ENCODE data around the gene NCKIPSD.
A peak's percentile ranks its signal among the peaks of the same experiment; 100 is the strongest.

NCKIPSD gene

DNA sequence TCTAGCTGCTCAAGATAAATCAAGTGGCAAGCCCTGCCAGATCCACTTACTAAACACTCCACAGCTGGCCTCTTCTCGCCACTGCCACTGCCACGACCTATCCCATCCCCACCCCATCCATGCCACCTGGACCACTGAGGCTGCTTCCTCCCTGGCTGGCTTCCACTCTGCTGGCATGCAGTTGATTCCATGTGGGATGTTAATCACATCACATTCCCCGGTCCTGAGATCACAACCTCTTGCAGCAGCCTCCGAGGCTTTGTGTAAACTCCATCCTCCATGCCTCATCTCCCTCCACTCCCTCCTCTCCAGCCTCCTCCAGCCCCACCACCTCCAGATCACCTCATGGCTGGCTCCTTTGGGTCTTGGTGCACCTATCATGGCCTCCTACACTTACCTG is 7.7 kb downstream of the NCKIPSD start:
- H3K4me1 ChIP-seq (ENCODE audit: insufficient read depth, poor library complexity, severe bottlenecking): peaks cover 2% of the 10 kb centered on the region
- no peak overlapping the region for H3K27ac ChIP-seq (ENCODE audit: poor library complexity, severe bottlenecking)
- no peak overlapping the region for H3K4me3 ChIP-seq (ENCODE audit: severe bottlenecking)
- no peaks in the 10 kb centered on the region for H3K27me3 ChIP-seq (ENCODE audit: insufficient read depth, poor library complexity, severe bottlenecking)
- TF ChIP-seq CTCF (IDR thresholded peaks at IDR 0.05; ENCODE audit: poor library complexity, severe bottlenecking): no peak
- peaks cover 72% of the 10 kb centered on the region for H3K36me3 ChIP-seq (ENCODE audit: low read depth)
- no peaks in the 10 kb centered on the region for H3K9me3 ChIP-seq (ENCODE audit: severe bottlenecking)
- DNase-seq (ENCODE audit: low spot score): no peak
- ATAC-seq (ENCODE audit: low read depth): no peak

DNA sequence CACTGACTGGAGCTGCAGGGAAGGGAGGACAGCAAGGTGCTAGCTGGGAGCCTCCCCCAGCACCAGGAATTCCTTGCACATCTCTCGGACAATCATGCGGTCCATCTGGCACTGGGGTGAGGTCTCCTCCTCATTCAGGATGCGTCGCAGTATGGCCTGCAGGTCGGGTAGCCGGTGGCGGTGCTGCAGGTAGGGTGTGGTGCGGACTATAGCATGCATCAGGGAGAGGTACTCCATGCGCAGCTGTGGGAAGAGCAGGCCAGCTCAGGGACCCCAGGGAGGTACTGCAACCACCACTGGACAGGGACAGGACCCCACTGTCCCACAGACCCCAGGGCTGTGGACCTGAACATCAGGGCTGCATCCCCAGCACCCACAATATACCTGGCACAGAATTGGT is 11.2 kb downstream of the NCKIPSD start:
- Histone ChIP-seq H3K27ac (ENCODE audit: poor library complexity, severe bottlenecking) (no peak overlapping the region), H3K36me3 (ENCODE audit: low read depth) (peaks cover 48% of the 10 kb centered on the region)

GRCh38 chr3:48672522-48672921 is 13.2 kb downstream of the NCKIPSD start:
- Histone ChIP-seq H3K9me3 (ENCODE audit: severe bottlenecking) (no peaks in the 10 kb centered on the region), H3K27ac (ENCODE audit: poor library complexity, severe bottlenecking) (no peak overlapping the region), H3K4me1 (ENCODE audit: insufficient read depth, poor library complexity, severe bottlenecking) (no peaks in the 10 kb centered on the region), H3K27me3 (ENCODE audit: insufficient read depth, poor library complexity, severe bottlenecking) (no peaks in the 10 kb centered on the region), H3K4me3 (ENCODE audit: severe bottlenecking) (no peak overlapping the region), H3K36me3 (ENCODE audit: low read depth) (peaks cover 30% of the 10 kb centered on the region)
- ATAC-seq (ENCODE audit: low read depth) (no peak), DNase-seq (ENCODE audit: low spot score) (no peak)
- TF ChIP-seq CTCF (IDR thresholded peaks at IDR 0.05; ENCODE audit: poor library complexity, severe bottlenecking): no peak

More for the DNA sequence above, 11.2 kb downstream of the NCKIPSD start:
- H3K9me3 ChIP-seq (ENCODE audit: severe bottlenecking): no peaks in the 10 kb centered on the region
- no peak overlapping the region for H3K4me3 ChIP-seq (ENCODE audit: severe bottlenecking)
- ATAC-seq (ENCODE audit: low read depth) (peak; percentile 14; the same call in 1 of the 3 replicates), DNase-seq (ENCODE audit: low spot score) (peak; percentile 51)
- no peaks in the 10 kb centered on the region for H3K4me1 ChIP-seq (ENCODE audit: insufficient read depth, poor library complexity, severe bottlenecking)
- no peak for TF ChIP-seq CTCF (IDR thresholded peaks at IDR 0.05; ENCODE audit: poor library complexity, severe bottlenecking)
- H3K27me3 ChIP-seq (ENCODE audit: insufficient read depth, poor library complexity, severe bottlenecking): no peaks in the 10 kb centered on the region

DNA sequence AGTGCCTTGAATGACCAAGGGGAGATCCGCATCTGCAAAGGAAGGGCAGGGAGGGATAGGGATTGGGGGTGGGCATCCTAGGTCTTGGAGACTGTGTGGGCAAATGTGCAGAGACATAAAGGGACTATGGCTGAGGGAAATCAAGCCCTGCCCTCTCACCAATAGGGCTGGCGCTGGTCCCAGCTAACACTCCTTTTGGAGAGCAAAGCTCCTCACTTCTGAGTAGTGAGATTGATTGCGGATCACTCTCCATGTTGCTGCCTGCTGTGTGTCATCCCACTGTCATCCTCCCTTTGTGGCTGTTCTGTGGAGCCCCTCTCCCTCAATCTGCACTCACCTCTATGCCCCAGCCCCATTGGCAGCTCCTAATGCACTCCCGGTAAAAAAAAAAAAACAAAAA is 20.8 kb downstream of the NCKIPSD start:
- TF ChIP-seq CTCF (IDR thresholded peaks at IDR 0.05; ENCODE audit: poor library complexity, severe bottlenecking): no peak
- no peak for ATAC-seq (ENCODE audit: low read depth)
- no peak for DNase-seq (ENCODE audit: low spot score)

DNA sequence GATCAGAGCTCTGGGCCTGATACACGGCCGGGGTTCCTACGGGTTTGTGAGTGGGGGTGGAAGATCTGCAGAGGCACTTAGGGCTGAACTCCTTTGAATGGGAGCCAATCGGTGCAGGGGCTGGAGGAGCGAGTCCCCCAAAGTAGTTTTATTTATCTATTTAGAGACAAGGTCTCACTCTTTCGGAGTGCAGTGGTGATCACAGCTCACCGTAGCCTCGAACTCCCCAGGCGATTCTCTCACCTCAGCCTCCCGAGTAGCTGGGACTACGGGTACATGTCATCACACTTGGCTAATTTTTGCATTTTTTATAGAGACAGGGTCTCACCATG is 21.4 kb downstream of the NCKIPSD start:
- no peak overlapping the region for H3K4me3 ChIP-seq (ENCODE audit: severe bottlenecking)
- H3K9me3 ChIP-seq (ENCODE audit: severe bottlenecking): no peaks in the 10 kb centered on the region
- ATAC-seq (ENCODE audit: low read depth) (no peak), DNase-seq (ENCODE audit: low spot score) (no peak)
- H3K36me3 ChIP-seq (ENCODE audit: low read depth): no peaks in the 10 kb centered on the region
- no peaks in the 10 kb centered on the region for H3K27me3 ChIP-seq (ENCODE audit: insufficient read depth, poor library complexity, severe bottlenecking)
- H3K27ac ChIP-seq (ENCODE audit: poor library complexity, severe bottlenecking): peak overlapping the region; percentile 88
- no peaks in the 10 kb centered on the region for H3K4me1 ChIP-seq (ENCODE audit: insufficient read depth, poor library complexity, severe bottlenecking)
- peak; percentile 62 for TF ChIP-seq CTCF (IDR thresholded peaks at IDR 0.05; ENCODE audit: poor library complexity, severe bottlenecking)

More for the DNA sequence above, 20.8 kb downstream of the NCKIPSD start:
- H3K27ac ChIP-seq (ENCODE audit: poor library complexity, severe bottlenecking): no peak overlapping the region
- H3K36me3 ChIP-seq (ENCODE audit: low read depth): no peaks in the 10 kb centered on the region
- no peaks in the 10 kb centered on the region for H3K4me1 ChIP-seq (ENCODE audit: insufficient read depth, poor library complexity, severe bottlenecking)
- no peaks in the 10 kb centered on the region for H3K27me3 ChIP-seq (ENCODE audit: insufficient read depth, poor library complexity, severe bottlenecking)
- H3K4me3 ChIP-seq (ENCODE audit: severe bottlenecking): no peak overlapping the region
- H3K9me3 ChIP-seq (ENCODE audit: severe bottlenecking): no peaks in the 10 kb centered on the region

Data from RWPE2 (cell line).